GM12864 (cell line): ENCODE results near the gene GLCCI1.

Source experiments
- DNase-seq: peaks from one replicate; pipeline ENCODE4 v3.0.0-alpha.2; 2011; ENCODE audit warnings: low read depth
- H3K4me3 ChIP-seq: 2 replicates; pipeline ENCODE4 v1.5.1; 2011; ENCODE audit warnings: mild to moderate bottlenecking, low read depth, low read length, control low read depth
- TF ChIP-seq, protein P1 (sequence below): IDR thresholded peaks from 2 replicates; pipeline ENCODE4 v1.5.1; 2011; ENCODE audit warnings: low read depth, mild to moderate bottlenecking, moderate library complexity, low read length, control low read depth, inconsistent platforms; ENCODE audit errors: missing control alignments

GLCCI1 gene

DNA sequence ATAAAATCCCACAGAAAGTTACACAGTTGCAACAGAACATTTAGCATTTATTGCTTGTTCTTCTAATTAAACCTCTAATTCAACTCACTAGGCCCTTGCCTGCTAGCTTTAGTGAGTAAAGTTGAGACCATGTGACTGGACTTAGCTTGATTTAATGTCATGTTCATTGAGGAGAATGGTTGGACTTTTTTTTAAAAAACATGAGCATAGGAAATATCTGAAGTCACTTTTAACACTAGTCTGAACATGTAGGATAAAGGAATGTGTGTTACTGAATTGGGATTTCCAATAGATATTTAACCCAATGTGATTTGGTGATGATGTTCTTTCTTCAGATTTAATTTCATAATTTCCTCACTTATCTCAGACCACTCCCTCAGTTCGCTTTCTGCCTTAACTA is 24.6 kb upstream of the GLCCI1 start:
- TF ChIP-seq, protein P1, sequence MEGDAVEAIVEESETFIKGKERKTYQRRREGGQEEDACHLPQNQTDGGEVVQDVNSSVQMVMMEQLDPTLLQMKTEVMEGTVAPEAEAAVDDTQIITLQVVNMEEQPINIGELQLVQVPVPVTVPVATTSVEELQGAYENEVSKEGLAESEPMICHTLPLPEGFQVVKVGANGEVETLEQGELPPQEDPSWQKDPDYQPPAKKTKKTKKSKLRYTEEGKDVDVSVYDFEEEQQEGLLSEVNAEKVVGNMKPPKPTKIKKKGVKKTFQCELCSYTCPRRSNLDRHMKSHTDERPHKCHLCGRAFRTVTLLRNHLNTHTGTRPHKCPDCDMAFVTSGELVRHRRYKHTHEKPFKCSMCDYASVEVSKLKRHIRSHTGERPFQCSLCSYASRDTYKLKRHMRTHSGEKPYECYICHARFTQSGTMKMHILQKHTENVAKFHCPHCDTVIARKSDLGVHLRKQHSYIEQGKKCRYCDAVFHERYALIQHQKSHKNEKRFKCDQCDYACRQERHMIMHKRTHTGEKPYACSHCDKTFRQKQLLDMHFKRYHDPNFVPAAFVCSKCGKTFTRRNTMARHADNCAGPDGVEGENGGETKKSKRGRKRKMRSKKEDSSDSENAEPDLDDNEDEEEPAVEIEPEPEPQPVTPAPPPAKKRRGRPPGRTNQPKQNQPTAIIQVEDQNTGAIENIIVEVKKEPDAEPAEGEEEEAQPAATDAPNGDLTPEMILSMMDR: no peak
- no peak for DNase-seq
- H3K4me3 ChIP-seq: peak overlapping the region; percentile 26; the same call in 1 of the 2 replicates

DNA sequence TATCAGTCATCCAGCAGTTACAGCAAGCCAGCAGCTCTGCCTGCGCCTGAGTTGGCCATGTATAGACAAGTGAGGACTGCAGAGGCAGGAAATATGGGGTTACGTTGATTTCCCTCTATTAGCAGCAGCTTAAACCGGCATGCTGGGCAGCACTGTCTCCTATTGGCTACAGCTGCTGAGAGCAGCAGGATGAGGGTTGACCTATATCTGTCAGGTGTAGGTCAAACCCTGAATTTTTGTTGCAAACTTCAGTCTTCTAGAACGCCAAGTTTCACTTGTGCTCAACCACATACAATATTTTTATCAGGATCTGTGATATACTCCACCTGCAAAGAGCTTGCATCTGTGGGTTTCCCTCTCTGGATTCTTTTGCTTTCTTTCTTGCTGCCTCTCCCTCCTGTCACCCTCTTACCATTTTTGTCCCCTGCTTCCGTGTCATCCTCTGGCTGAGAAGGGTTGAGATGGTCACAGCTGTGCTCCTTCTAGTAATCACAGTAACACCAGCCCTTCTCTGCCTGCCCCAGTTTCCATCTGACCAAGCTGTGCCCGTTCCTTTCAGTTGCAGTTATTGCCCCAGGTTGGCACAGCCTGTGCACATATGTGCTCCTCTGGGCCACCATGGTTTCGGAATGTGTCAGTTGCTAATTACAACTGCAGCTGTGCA is 23.8 kb upstream of the GLCCI1 start:
- DNase-seq: peak; percentile 94
- TF ChIP-seq, protein P1: no peak
- peak overlapping the region; percentile 26 for H3K4me3 ChIP-seq

DNA sequence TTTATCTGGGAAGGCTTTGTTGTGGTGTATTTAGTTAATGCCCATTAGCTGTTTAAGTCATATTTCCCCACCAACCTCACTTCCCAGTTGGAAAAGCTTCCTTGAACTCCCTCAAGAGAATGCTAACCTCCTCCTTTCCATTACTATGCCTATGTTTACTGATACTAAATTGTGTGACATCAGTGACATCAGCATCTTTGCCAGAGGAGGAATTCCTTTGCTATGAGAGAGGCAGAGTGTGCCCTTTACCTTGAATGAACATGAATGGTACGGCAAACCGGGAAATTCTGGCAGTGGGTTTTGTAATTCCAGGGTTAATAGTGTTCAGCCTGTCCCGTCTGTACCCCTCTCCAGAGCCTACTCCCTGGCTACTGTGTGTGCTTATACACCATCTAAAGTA is 22.1 kb upstream of the GLCCI1 start:
- no peak for DNase-seq
- TF ChIP-seq, protein P1: no peak
- H3K4me3 ChIP-seq: no peak overlapping the region

DNA sequence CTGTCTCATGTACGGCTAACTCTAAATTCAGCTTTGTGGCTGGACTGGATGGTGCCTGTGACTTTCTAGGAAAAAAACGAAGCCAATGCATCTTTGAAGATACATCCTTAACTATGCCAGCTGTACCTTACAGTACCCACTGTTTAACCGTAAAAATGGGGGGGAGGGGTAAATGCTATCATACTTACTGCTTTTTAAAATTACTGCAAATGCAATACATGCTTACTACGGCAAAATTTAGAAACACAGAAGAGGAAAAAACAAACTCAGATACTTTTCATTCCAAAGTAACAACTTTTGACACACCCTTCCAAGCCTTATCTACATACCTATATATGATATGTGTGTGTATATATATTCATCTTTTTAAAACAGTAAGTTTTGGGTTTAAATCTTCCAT is 20.4 kb upstream of the GLCCI1 start:
- DNase-seq: no peak
- no peak overlapping the region for H3K4me3 ChIP-seq
- TF ChIP-seq, protein P1: no peak

DNA sequence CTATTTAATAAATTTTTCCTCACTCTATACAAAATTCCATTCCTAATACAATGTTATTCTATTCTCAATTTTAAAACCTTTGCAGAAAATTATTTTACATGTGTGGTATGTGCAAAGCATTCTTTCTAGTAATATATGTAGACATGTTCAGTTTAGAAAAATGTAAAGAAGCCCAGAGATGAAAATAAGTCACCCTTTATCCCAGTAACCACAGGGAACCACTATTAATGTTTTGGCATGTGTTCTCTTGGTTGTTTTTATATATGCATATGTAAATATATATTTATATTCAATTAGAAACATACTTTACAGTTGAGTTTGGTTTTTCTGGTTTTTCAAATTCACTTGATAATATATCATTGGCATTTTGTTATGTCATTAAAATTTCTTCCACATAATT is 14.8 kb upstream of the GLCCI1 start:
- no peak overlapping the region for H3K4me3 ChIP-seq
- TF ChIP-seq, protein P1: no peak
- no peak for DNase-seq

DNA sequence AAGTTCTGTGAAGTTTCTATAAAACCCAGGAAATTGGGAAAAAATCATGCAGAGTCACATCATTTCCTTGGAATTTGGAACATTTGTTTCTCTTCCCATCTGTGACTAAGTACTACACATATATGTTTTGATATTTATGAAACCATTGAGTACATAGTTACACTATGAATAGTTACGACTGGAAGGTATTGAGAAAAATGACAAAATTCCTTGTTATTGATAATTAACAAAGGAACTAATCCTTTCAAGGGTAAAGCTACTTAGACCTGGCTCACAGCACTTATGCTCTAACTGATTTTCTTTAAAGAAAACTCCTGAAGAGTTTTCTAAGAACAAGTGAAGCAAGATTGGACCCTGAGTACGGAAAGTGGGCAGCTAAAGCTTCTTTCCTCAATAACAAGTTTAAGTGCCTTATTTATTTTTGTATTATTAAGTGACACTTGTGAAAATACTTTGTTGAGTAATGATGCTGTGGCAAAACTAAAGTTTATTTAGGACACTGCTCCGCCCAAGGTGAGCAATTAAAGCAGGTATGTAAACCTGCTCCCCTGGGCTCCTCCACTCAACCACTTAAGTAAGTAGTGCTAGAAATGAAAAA is 12.0 kb upstream of the GLCCI1 start:
- H3K4me3 ChIP-seq: no peak overlapping the region
- TF ChIP-seq, protein P1: no peak
- DNase-seq: no peak

DNA sequence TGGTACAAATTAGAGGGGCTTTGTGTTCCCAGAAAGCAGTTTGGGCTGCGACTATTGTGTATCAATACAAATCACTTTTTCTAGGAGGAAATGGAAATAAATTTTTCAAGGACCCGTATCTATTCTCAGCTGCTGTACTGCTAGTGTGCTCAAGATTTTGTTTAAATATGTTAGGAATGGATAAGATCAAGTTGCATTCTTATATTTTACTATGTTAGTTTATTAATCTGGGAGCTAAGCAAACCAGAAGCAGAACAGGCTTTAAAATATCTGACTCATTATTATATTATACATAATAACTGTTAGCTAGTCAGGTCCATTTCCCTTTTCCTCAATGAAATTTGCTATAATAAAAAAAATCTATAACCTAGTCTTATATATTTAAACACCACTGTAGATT is 11.1 kb upstream of the GLCCI1 start:
- no peak overlapping the region for H3K4me3 ChIP-seq
- no peak for DNase-seq
- TF ChIP-seq, protein P1: no peak
